Neural cell (in vitro differentiated cells): Measurements from ENCODE around the gene LIMS2.

ENCODE experiments used
- CTCF ChIP-seq: fragments of 450-650 bp; IDR thresholded peaks from 2 replicates; pipeline ENCODE4 v1.5.1; 2014; ENCODE audit warnings: antibody characterized with exemption, mild to moderate bottlenecking, moderate library complexity; ENCODE audit not compliant: poor library complexity, severe bottlenecking
- EP300 ChIP-seq: fragments of 450-650 bp; conservative IDR thresholded peaks from 2 replicates; pipeline ENCODE4 v1.6.1; 2014; ENCODE audit warnings: antibody characterized with exemption, mild to moderate bottlenecking, moderate library complexity; ENCODE audit not compliant: poor library complexity, severe bottlenecking
- EZH2 ChIP-seq: fragments of 200-600, 300-800 bp; shearing (Covaris generic), sonication (generic); IDR thresholded peaks from 2 replicates; pipeline ENCODE4 v1.6.1; 2014; ENCODE audit warnings: antibody characterized with exemption, low read length, borderline replicate concordance, mild to moderate bottlenecking; ENCODE audit not compliant: insufficient read depth, poor library complexity, severe bottlenecking
- MXI1 ChIP-seq: fragments of 450-650 bp; conservative IDR thresholded peaks from 2 replicates; pipeline ENCODE4 v1.6.1; 2014; ENCODE audit warnings: antibody characterized with exemption, mild to moderate bottlenecking; ENCODE audit not compliant: poor library complexity, severe bottlenecking
- POLR2AphosphoS5 ChIP-seq: IDR thresholded peaks from 2 replicates; pipeline ENCODE4 v1.6.1; 2012
- REST ChIP-seq: IDR thresholded peaks from 2 replicates; pipeline ENCODE4 v1.6.1; 2012; ENCODE audit warnings: borderline replicate concordance
- TAF1 ChIP-seq: IDR thresholded peaks from 2 replicates; pipeline ENCODE4 v1.6.1; 2012; ENCODE audit warnings: low read depth

- TF ChIP-seq EZH2 (no peak), CTCF (no peak), REST (no peak), POLR2AphosphoS5 (no peak), EP300 (no peak), TAF1 (no peak), MXI1 (no peak)
Measured at GRCh38 chr2:127622561-127623387, 52.6 kb downstream of the LIMS2 start.
